CD4-positive, alpha-beta T cell treated with Interleukin-10 for 1 hour (primary cell): ENCODE data around the gene CAMK2A.
"Not testable (repeated sequence)": the region's sequence is repeated elsewhere in the genome, so short reads cannot be mapped to it uniquely, and the experiment has no call there.

ENCODE experiments used
- DNase-seq: peaks from one replicate; pipeline ENCODE4 v3.0.0-alpha.2; 2020

The CAMK2A gene

DNA sequence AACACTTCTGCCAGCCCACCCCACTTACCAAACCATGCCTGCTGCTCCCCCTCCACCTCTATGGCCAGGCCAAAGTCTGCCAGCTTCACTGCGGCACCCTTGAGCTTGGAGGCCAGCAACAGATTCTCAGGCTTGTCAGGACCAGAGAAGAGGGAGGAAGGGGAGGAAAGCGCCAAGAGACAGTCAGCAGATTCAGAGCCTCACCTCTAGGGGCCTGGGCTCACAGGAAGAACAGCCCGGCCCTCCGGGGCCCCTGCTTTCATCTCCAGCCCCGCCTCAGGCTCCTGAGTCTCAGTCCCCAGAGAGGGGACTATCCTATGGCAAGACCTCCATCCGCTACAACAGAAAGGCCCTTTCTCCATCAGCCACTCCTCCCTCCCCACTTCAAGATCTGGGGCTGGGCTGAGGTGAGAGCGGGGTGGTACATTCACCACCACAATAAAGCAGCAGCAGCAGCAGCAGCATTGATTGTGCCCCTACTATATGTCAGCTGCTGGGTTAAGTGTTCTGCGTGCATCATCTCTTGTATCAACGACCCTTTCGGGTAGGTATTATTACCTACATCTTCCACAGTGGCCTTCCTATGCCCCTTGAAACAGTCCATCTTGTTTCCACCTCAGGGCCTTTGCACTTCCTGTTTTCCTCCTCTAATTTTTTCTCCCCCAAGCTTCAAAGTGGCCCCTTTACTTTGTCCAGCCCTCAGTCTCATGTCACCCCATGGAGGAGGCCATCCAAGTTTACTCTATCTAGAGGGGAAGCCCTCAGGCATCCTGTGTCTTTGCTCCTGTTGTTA is 36.0 kb downstream of the CAMK2A start:
- DNase-seq: no peak

DNA sequence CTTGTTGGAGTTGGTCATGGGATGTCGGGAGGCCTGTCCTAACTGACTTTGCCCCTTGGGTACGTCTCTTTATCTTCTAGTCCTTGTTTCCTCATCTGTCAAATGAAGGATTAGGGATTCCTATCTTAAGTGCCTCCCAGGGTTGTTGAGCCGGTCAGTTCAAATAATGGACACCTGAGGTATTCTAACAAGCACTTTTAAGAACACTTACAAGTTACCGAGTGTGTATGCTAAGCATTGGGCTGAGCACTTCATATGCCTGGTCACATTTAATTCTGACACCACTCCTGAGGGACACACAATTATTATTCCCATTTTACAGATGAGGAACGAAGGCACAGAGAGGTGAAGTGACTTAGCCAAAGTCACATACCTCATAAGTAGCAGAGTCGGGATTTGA is 37.1 kb downstream of the CAMK2A start:
- no peak for DNase-seq

DNA sequence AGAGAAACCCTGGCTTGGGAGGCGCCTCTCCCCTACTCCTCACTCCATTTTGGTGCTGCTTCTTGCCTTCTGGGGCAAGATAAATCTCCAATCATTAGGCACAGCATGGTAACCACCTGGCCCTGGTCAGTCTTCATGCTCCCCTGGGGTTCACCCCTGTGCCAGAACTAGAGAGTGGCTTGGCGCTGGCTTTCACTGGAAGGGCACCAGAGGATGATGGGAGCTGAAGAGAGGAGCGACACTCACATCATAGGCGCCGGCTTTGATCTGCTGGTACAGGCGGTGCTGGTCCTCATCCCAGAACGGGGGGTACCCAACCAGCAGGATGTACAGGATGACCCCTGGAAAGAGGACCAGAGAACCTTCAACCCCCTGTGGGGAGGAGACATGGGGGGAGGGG is 38.1 kb downstream of the CAMK2A start:
- DNase-seq: no peak

DNA sequence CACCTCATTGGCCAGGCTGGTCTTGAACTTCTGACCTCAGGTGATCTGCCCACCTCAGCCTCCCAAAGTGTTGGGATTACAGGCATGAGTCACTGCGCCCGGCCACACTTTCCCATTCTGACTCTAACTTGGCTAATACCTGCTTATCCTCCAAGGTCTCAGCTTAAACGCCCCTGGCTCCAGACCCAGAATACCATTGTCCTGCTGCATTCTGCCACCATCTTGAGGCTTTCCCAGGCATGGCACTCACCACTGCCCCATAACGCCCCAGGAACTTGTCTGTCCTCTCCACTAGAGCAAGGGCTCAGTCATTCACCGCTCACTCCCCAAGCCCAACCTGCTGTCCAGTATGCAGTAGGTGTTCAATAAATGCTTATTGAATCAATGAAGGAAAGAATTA is 39.8 kb downstream of the CAMK2A start:
- no peak for DNase-seq

DNA sequence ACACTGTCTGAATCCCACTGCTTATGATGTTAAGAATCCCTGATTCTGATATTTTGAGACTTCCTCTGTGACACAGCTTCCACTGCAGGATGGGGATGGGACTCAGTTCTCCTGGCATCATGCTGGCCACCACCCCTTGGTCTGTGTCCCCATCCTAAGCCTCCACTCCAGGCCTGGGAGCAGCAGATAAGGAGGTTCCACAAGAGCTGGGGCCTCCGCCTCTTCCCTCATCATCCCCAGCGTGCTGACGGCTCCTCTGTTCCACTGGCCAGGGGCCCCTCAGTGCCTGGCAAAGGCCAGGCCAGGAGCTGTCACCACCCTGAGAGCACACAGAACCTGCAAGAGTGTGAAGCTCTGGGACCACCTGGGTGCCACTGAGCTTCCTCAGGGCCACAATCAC is 40.6 kb downstream of the CAMK2A start:
- DNase-seq: no peak

DNA sequence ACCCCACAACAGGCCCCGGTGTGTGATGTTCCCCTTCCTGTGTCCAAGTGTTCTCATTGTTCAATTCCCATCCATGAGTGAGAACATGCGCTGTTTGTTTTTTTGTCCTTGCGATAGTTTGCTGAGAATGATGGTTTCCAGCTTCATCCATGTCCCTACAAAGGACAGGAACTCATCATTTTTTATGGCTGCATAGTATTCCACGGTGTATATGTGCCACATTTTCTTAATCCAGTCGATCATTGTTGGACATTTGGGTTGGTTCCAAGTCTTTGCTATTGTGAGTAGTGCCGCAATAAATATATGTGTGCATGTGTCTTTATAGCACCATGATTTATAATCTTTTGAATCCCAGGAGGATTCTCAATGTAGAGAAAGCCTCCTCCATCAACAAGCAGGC is 41.1 kb downstream of the CAMK2A start:
- not testable (repeated sequence) for DNase-seq

DNA sequence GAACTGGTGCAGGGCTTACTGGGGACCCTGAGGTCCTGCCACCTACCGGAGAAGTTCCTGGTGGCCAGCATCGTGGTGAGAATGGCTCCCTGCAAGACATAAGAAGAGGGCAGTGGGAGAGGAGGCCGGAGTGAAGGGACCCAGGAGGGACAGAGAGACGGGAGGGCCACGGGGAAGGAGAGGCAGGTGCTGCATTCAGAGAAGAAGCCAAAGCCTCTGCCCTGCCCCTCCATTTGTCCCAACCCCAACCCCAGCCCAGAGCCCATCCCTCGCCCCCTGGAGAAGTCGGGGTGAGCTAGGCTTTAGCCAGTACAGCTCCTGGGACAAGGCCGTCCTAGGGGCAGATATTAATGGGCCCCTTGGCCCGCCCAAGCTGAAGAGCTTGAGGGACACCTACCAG is 41.8 kb downstream of the CAMK2A start:
- DNase-seq: no peak

DNA sequence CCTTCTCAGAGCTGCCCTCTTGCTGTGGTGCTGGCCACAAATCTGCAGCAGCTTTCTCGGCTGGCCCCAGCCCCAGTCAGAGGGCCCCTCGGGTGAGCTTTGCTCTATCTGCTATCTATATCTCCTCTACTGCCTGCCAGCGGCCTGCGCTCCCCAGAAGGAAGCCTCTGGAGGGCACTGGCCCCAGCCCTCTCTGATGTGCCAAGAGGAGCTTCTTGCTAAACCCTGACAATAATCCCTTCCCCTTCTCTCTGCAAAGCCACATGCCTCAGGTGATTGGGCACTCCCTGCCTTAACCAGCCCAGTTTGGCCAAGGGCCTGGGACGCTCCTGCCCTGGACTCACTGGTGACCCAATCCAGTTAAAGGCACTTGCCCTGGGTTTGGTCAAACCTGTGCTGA is 42.7 kb downstream of the CAMK2A start:
- DNase-seq: no peak

DNA sequence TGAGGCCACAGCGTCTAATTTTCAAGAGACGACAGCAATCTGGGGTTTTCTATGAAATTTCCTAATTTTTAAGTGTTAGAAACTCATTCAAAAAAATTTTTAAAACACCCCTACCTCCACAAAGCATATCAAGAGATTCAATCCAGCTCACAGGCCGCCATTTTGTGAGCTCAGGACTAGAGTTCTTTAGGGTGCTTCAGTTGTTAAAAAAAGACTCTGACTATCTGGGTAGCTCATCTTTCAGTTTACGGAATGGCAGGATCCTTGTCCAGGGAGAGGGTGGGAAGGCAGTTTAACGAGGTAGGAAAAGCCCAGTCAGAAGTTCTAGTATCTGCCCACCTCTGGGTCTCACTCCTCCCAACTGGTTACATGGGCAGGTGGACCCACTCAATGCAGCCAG is 43.1 kb downstream of the CAMK2A start:
- no peak for DNase-seq

DNA sequence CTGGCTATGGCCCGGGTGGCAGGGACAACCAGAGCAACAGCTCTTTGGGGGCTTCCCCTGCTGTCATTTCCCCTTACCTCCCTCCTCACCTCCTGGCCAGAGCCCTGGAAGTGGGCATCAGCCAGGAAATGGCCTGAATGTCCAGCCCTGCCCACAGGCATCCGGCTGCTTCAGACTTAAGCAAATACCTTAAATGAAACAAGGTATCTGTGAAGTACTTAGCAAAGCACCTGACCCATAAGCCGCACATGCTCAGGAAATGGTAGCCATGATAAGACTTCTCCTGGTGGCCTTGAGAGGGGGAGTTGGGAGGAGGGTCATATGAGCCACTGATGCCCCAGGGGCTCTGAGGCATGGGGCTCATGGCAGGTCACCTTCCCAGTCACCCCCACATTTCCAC is 43.8 kb downstream of the CAMK2A start:
- DNase-seq: no peak

DNA sequence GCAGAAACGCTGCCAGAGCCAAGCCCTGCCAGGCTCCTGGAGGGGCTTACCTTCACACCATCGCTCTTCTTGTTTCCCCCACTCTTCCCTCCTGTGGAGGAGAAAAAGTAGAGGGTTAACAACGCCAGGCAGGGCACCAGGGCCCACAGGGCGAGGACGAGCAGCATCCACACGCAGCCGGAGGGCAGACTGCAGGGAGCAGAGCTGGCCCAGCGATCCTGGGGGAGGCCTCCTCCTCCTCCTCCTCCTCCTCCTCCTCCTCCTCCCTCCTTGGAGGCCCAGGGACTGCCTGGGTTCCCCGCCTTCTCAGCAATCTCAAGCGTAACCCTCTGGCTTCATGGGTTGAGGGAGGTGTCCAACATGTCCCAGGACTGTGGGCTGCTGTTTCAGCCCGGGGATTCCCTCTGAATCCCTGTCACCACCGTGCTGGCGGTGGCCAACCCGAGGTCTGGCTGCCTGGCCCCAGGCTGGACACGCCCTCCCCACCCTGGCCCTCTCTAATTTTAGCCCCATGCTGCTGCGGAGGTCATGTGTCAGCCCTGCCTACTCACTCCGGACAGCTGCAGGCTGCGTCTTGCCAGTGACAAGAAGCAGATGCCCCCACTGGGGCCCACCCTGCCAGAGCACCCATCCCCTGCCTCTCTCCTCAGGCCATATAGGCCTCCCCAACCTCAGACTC is 44.3 kb downstream of the CAMK2A start:
- no peak for DNase-seq

DNA sequence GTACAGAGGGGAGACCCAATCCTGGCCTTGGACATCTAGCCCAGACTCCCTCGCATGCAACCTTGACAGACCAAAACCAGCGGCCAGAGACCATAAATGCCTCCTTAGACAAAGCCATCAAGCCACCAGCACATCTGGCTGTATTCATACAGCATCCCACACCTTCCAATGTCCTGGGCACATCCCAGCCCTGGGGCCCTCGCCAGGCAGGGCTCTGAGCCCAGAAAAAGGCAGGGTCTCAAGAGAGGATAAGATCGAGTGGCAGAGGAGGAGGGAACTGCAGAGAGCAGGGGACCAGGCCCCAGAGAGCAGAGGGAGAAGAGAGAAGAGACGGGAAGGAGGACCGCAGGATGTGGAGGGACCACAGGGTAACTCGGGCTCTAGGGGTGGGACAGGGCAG is 45.4 kb downstream of the CAMK2A start:
- no peak for DNase-seq

DNA sequence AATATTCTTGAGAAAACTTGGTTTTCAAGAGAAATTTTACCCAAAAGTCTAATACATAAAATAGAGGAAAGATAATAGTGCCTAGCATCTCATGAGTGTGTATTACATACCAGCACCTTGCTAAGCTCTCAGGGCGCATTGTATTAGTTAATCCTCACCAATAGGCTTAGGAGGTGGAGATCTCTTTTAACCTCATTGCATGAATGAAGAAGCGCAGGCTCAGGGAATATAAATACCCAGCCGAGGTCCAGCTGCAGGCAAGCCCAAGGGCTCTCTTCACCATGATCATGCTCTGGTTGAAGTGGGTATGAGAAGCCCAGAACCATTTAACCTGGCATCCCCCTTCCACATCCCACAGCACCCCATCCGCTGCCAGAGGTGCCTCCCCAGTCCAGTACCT is 46.0 kb downstream of the CAMK2A start:
- no peak for DNase-seq

DNA sequence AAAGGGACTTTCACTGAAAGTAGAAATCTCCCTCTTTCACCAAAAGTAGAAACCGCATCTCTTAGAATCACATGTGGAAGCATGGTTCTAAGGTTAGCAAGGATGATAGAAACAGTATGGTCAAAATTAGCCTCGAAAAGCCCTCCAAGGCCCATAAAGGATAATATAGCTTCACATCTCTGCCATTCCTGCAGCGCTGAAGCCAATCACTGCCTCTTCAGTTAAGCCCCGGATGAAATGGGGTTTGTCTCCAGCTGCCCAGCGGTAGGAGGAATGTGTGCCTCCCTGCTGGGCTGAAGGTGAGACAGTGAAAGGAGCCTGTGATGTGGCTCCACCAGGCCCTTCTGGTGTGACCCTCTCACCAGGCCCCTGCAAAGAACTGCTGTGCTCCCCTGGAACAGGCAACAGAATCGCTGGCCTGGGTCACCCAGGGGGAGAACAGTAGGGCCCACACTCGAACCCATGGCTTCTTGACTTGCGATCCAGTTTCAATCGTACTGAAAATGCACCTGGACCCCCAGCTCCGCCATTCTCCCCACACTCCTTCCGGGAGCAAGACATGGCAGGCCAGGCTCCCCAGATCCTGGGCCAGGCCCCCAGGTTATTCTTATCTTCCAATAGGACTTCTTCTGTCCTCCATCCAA is 47.2 kb downstream of the CAMK2A start:
- no peak for DNase-seq

DNA sequence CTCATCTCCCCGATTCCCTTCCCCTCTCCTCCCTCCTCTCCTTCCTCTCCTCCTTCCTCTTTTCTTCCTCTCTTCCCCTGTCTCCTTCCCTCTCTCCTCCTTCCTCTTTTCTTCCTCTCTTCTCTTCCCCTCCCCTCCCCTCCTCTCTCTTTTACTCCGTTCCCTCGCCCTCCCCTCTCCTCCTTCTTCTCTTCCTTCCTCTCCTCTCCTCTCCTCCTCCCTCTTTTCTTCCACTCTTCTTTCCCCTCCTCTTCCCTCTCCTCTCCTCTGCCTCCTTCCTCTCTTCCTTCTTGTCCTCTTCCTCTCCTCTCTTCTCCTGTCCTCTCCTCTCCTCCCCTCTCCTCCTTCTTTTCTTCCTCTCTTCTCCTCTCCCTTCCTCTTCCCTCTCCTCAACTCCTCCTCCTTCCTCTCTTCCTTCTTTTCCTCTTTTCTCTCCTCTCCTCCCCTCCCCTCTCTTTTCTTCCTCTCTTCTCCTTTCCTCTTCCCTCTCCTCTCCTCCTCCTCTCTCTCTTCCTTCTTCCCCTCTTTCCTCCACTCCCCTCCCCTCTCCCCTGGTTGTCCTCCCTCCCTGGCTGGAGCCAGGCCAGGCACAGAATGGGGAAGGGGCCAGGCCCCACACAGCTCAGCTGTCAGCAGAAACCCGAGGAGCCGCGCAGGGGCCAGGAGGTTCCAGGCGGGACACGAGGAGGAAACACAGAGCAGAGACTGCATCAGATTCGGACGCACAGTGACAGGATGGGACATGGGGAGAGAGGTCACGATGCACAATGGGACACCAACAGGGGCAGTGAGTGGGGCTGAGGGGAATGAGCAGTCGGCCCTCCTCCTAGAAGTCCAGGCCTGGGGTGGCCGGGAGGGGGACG is 48.0 kb downstream of the CAMK2A start:
- DNase-seq: no peak

DNA sequence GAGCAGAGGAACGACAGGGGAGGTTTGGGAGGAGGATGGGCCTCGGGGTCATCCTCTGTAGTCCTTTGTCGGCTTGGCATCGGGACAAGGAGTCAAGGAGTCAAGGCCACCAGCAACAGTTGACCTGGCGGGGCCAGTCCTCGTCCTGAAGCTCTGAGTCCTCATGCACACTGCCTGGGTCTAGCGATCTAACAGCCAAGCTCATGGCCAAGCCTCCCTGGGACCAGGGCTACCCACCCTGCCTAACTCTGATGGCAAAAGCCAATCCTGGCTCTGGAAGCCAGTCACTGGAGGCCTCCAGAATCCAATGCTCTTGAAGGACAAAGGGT is 49.8 kb downstream of the CAMK2A start:
- no peak for DNase-seq

DNA sequence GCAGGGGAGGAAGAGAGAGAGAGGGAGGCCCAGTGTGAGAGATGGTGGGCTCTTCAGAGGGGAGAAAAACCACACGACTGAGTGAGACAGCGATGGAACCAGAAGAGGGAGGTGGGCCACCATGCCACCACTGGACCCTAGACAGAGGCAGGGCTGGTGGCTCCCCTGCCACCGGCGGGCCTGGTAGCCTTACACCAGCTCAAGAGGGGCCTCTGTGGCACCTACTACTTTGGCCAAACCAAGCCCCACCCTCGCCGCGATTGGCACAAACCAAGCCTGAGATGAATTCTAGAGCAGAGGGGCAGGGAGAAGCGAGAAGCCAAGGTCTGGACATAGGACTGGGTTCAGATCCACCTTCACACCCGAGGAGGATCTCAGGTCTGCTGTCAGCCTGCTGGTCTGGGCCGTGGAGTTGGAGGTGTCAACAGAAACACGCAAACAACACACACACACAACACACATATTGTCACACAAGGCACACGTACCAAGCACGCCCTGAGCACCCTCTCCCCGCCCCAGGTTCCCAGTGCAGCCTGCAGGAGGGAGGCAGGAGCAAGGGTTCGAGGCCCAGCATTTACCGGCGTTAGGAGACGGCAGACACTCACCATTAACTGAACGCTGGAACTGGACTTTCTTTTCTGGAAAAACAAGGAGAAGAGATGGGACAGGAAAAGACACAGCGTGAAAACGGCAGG is 50.3 kb downstream of the CAMK2A start:
- DNase-seq: no peak

DNA sequence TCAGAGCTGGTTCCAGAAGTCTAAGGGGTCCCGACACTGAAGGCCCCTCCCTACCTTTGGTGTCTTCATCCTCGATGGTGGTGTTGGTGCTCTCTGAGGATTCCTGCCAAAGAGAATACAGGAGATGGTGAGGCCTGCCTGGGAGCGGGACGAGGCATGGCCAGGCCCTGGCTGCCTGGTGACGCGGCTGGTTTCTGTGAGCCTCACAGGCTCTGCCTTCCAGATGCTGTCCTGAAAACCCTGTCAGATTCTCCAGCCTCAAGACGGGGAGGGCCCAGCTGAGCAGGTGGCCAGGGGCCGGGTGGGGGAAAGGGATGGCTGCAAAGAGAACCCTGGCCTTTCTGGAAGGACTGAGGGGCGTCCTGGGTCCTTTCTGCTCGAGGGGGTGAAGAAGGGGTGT is 50.9 kb downstream of the CAMK2A start:
- DNase-seq: no peak

DNA sequence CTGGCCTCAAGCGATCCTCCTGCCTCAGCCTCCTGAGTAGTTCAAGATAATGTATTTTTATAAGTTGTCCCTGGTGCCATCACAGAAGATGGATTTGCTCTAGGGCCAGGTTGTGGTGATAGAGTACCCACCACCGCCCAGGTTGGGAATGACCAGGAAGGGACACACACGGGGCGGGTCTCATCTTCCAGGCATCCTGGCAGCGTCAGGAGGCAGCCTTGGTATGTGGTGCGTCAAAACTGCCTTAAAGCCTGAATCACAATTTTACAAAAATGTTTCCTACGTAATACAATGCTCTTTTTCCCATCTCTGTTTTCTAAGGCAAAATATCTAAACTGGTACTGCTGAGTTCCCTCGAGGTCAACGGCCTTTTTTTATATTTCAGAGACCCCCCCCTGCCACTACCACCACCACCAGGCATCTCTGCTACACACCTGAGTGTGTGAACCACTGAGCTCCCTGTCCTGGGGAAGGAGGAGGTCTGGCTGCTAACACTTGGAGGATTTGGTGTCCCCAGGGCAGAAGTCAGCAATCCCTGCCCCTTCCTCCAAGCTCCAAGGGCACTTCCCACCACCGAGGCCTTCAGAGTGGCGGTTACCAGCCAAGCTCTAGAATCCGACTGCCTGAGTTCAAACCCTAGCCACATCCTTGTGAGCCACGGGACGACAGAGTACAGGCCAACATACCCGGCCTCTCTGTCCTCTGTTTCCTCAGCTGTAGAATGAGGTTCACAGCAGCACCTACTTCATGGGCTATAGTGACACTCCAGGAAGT is 52.4 kb downstream of the CAMK2A start:
- DNase-seq: no peak

DNA sequence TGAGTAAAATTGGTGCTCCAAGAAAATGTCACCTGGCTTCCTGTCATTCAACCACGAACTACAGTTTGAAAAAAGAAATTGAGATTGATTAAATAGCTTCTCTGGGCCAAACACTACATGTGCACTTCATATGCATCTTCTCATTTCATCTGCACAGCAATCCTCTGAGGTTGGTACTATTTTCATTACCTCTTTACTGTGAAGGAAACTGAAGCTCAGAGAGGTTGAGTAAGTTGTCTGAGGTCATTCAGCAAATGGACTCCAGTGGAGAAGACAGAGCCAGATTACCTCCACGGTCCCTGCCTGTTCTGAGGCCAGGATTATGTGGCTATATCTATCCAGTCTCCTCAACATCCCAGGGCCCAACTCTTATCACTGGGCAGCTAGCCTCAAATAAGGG is 53.3 kb downstream of the CAMK2A start:
- no peak for DNase-seq

DNA sequence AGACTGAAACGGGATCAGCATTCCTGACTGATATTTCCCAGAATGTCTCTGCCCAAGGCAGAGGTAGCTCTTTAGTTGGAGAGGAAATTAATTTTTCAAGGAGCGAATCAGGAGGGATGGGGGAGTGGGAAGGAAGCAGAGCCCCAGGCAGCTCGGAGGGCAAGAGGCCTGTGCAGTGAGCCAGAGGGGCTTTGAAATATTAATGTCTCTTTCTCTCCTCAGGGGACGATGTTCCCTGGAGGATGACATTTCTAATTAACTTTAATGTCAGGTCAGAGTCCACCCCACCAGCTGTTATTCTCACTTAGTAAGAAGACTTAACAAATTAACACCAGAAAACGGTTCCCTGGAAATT is 54.1 kb downstream of the CAMK2A start:
- DNase-seq: no peak
